Motor neuron (in vitro differentiated cells): Measurements from ENCODE around the gene PHF21B. TPM values are rescaled to one million over a fixed set of nuclear protein-coding genes. Genes with fewer than 3 reads are reported as not detected.

Experiments
- ATAC-seq, 8 experiments: fragments of 200-7000 bp; cut with Tn5 transposase; replicated peaks in 6 of 8; 2 replicates each; pipeline ENCODE4 v1.8.0; 2021; ENCODE audit warnings: mild to moderate bottlenecking in 8 of 8, moderate library complexity in 8 of 8
- H3K27ac ChIP-seq, 2 donors: fragments of 250-450 bp; sonication (Bioruptor Pico); 2 replicates each; pipeline ENCODE4 v1.9.0; 2021; ENCODE audit warnings: antibody characterized with exemption in 2 of 2, mild to moderate bottlenecking in 2 of 2, moderate library complexity in 1 of 2
- H3K4me1 ChIP-seq, 2 donors: fragments of 250-450 bp; sonication (Bioruptor Pico); replicated peaks in 1 of 2; 2 replicates each; pipeline ENCODE4 v1.6.1; 2021; ENCODE audit warnings: antibody characterized with exemption in 2 of 2, mild to moderate bottlenecking in 2 of 2, moderate library complexity in 1 of 2
- H3K4me3 ChIP-seq, 5 donors: fragments of 250-450 bp; sonication (Bioruptor Pico); 2 replicates each; pipeline ENCODE4 v1.9.0; 2021; ENCODE audit warnings: antibody characterized with exemption in 5 of 5, mild to moderate bottlenecking in 5 of 5, moderate library complexity in 4 of 5
- WGBS, 10 experiments: fragments of 450-650 bp; shearing (Covaris generic); methylation state at CpG; one replicate each; pipeline ENCODE4 v1.0.0; 2022; 5-methylcytosine and 5-hydroxymethylcytosine counted together
- in situ Hi-C, 9 experiments: fragments of 400-800 bp; cut with MboI; loops; one replicate each; pipeline ENCODE4 v1.15.0; 2021; ENCODE audit warnings: low sequenced_read_pairs in 9 of 9, low pct_unique_long_range_greater_than_20kb in 2 of 9; ENCODE audit not compliant: unreplicated experiment in 9 of 9
- total RNA-seq, 8 experiments: library from RNA; unstranded; fragments of 300-600 nt; gene quantifications; 2 replicates each; pipeline versions ENCODE4 v1.2.3 to v1.2.4, GENCODE V29; 2022

PHF21B gene
- total RNA-seq, 8 experiments from 2014 or later = 0.66 to 84.5 (median 22.6) TPM

- in situ Hi-C loops = no loop called here
These were observed 27.9 kb downstream of the PHF21B start for GRCh38 chr22:44981857-44982256.

GRCh38 chr22:44979154-44979553 lies 30.7 kb downstream of the PHF21B start:
- Histone ChIP-seq H3K4me3 (no peak overlapping the region), H3K4me1 (no peaks in the 10 kb centered on the region), H3K27ac (no peak overlapping the region)
- no peak for ATAC-seq
- in situ Hi-C loops = no loop called here
- 26% methylated on average over 5 of the region's 6 CpGs; no CpG with 5 or more reads in 9 of the 10 experiments for WGBS, 10 experiments

More at GRCh38 chr22:44981857-44982256, 27.9 kb downstream of the PHF21B start:
- no peak for ATAC-seq
- 91 to 100% (median 100%) methylated on average over 1 to 6 of the region's 11 CpGs; no CpG with 5 or more reads in 7 of the 10 experiments for WGBS, 10 experiments
- no peak overlapping the region for H3K27ac ChIP-seq
- H3K4me3 ChIP-seq = no peak overlapping the region
- H3K4me1 ChIP-seq = no peaks in the 10 kb centered on the region

GRCh38 chr22:44975427-44976262 lies 34.2 kb downstream of the PHF21B start:
- WGBS, 10 experiments = 3 to 67% (median 32%) methylated on average over 1 to 14 of the region's 22 CpGs; no CpG with 5 or more reads in 2 of the 10 experiments
- Histone ChIP-seq H3K4me1 (no peaks in the 10 kb centered on the region), H3K27ac (no peak overlapping the region), H3K4me3 (no peak overlapping the region)
- ATAC-seq = peak; percentile 80 to 100 (median 84)
- in situ Hi-C loops = no loop called here

GRCh38 chr22:44974454-44974853 lies 35.4 kb downstream of the PHF21B start:
- no peak for ATAC-seq
- Histone ChIP-seq H3K27ac (no peak overlapping the region), H3K4me1 (no peaks in the 10 kb centered on the region), H3K4me3 (no peak overlapping the region)
- 64 to 100% (median 95%) methylated on average over 1 to 8 of the region's 9 CpGs; no CpG with 5 or more reads in 1 of the 10 experiments for WGBS, 10 experiments
- in situ Hi-C loops = no loop called here

- WGBS, 10 experiments = 20 to 100% (median 90%) methylated on average over 1 to 8 of the region's 8 CpGs; no CpG with 5 or more reads in 4 of the 10 experiments
- Histone ChIP-seq H3K4me3 (no peak overlapping the region), H3K27ac (no peak overlapping the region), H3K4me1 (no peaks in the 10 kb centered on the region)
- in situ Hi-C loops = no loop called here
- ATAC-seq = no peak
These were observed 36.0 kb downstream of the PHF21B start for GRCh38 chr22:44973829-44974228.

- H3K27ac ChIP-seq = no peak overlapping the region
- ATAC-seq = no peak
These were observed 37.3 kb downstream of the PHF21B start for GRCh38 chr22:44972363-44973083.

GRCh38 chr22:44971651-44972362 lies 38.0 kb downstream of the PHF21B start:
- no peak overlapping the region for H3K4me3 ChIP-seq
- H3K27ac ChIP-seq = no peak overlapping the region
- WGBS, 10 experiments = 4 to 100% (median 66%) methylated on average over 2 to 9 of the region's 11 CpGs; no CpG with 5 or more reads in 1 of the 10 experiments
- ATAC-seq = peak in 1 of 8 experiments; percentile 19
- in situ Hi-C loops = no loop called here
- no peaks in the 10 kb centered on the region for H3K4me1 ChIP-seq

More at GRCh38 chr22:44972363-44973083, 37.3 kb downstream of the PHF21B start:
- Histone ChIP-seq H3K4me1 (no peaks in the 10 kb centered on the region), H3K4me3 (no peak overlapping the region)
- 41 to 87% (median 80%) methylated on average over 5 to 15 of the region's 23 CpGs; no CpG with 5 or more reads in 1 of the 10 experiments for WGBS, 10 experiments
- in situ Hi-C loops = no loop called here

- H3K27ac ChIP-seq = no peak overlapping the region
- no peak overlapping the region for H3K4me3 ChIP-seq
- H3K4me1 ChIP-seq = no peaks in the 10 kb centered on the region
- 17 to 93% methylated on average over 1 to 3 of the region's 6 CpGs; no CpG with 5 or more reads in 8 of the 10 experiments for WGBS, 10 experiments
- no peak for ATAC-seq
- in situ Hi-C loops = no loop called here
These were observed 39.5 kb downstream of the PHF21B start for GRCh38 chr22:44970291-44970690.

- no peak for ATAC-seq
- in situ Hi-C loops = no loop called here
- Histone ChIP-seq H3K4me1 (peaks cover 1 to 3% of the 10 kb centered on the region in 2 donors), H3K4me3 (no peak overlapping the region), H3K27ac (no peak overlapping the region)
- WGBS, 10 experiments = 17 to 100% (median 96%) methylated on average over 1 to 6 of the region's 9 CpGs; no CpG with 5 or more reads in 2 of the 10 experiments
These were observed 40.0 kb downstream of the PHF21B start for GRCh38 chr22:44969817-44970216.

GRCh38 chr22:44968736-44969135 lies 41.1 kb downstream of the PHF21B start:
- ATAC-seq = no peak
- Histone ChIP-seq H3K27ac (no peak overlapping the region), H3K4me3 (no peak overlapping the region), H3K4me1 (peaks cover 8 to 14% of the 10 kb centered on the region in 2 donors)
- in situ Hi-C loops = no loop called here
- WGBS, 10 experiments = 45 to 100% (median 80%) methylated on average over 1 to 4 of the region's 7 CpGs; no CpG with 5 or more reads in 1 of the 10 experiments

- ATAC-seq = peak in 2 of 8 experiments; percentile 11 to 13
- 86 to 87% methylated on average over 2 to 3 of the region's 6 CpGs; no CpG with 5 or more reads in 8 of the 10 experiments for WGBS, 10 experiments
- Histone ChIP-seq H3K27ac (no peak overlapping the region), H3K4me1 (peaks cover 8 to 15% of the 10 kb centered on the region in 2 donors), H3K4me3 (no peak overlapping the region)
- in situ Hi-C loops = no loop called here
These were observed 44.6 kb downstream of the PHF21B start for GRCh38 chr22:44965171-44965570.

- Histone ChIP-seq H3K27ac (no peak overlapping the region), H3K4me3 (no peak overlapping the region), H3K4me1 (peaks cover 8 to 15% of the 10 kb centered on the region in 2 donors)
- ATAC-seq = peak in 6 of 8 experiments; percentile 14 to 33 (median 18)
- in situ Hi-C loops = no loop called here
- WGBS, 10 experiments = 65 to 100% (median 86%) methylated on average over 1 to 5 of the region's 6 CpGs; no CpG with 5 or more reads in 6 of the 10 experiments
These were observed 45.1 kb downstream of the PHF21B start for GRCh38 chr22:44964722-44965078.
